Erythroblast (primary cell): ENCODE results near the gene SARS2.

Experiments used
- GATA1 ChIP-seq: IDR thresholded peaks from 2 replicates; pipeline ENCODE4 v1.6.1; 2011; ENCODE audit warnings: low read depth, mild to moderate bottlenecking, control low read depth, low read length, moderate library complexity
- POLR2A ChIP-seq: IDR thresholded peaks from 2 replicates; pipeline ENCODE4 v1.6.1; 2011; ENCODE audit warnings: mild to moderate bottlenecking, low read length

- TF ChIP-seq POLR2A (no peak), GATA1 (no peak)
Measured at GRCh38 chr19:38868551-38868950, 62.0 kb downstream of the SARS2 start.
